Activated CD4-positive, CD25-positive, alpha-beta regulatory T cell treated with anti-CD3 and anti-CD28 coated beads, Interleukin-2, amount 50 U/mL, for 72 hours (primary cell): ENCODE results near the gene TOMM20L.
"Not testable (repeated sequence)": the region's sequence is repeated elsewhere in the genome, so short reads cannot be mapped to it uniquely, and the experiment has no call there.

Experiments
- DNase-seq: peaks from one replicate; pipeline ENCODE4 v3.0.0; 2021

TOMM20L gene

GRCh38 chr14:58395812-58396788 is at the start of gene TOMM20L:
TSS of gene TOMM20L (plus strand) at chr14:58395930. CDS start at chr14:58395958, 28 bp downstream.
- DNase-seq = peak; percentile 85

DNA sequence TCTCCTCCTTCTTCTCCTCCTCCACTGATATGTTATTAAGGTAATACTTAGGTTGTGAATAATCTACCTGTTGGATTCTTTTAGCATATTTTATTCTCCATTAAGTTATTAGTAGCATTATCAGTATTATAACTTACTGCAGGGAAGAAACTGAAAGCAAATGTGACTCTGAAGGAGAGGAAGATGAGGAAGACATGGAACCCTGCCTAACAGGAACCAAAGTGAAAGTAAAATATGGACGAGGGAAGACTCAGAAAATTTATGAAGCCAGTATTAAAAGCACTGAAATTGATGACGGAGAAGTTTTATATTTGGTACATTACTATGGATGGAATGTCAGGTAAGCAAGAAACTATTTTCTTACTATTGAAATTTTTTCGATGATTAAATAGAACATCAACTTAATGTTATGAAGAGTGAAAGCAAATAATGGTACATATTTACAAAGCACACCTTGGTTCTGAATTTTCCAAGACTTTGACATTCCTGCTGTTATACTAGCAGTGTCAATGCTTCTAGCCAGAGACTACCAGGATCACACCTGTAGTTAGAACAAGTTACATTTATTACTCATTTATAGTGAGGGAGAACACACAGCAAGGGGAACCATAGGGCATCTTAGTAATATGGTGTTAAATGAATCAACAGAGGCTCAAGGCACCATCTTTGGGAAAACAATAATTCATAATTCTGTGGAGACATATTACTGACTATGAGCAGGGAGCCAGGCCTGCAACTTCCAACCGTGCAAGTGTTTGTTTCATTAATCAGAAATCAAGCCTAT is 42.0 kb upstream of the TOMM20L start:
- DNase-seq = no peak

GRCh38 chr14:58354808-58355207 is 40.9 kb upstream of the TOMM20L start:
- DNase-seq = no peak

DNA sequence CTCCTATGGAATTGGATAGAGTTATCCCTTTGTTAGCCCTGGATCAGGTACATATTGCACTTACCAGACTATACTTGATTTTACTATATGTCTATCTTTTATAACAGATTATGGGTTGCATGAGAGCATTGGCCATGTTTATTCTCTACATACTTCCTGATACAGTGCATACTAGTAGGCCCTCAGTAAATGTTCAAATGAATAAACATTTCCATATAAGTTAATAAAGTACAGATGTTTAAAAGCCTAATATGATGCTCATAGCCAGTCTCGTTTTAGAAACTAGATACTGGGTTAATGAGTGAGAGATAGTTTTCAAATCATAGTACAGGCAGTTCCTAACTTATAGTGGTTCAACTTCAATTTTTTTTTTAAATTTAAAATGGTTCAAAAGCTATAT is 39.5 kb upstream of the TOMM20L start:
- no peak for DNase-seq

GRCh38 chr14:58362272-58362671 is 33.5 kb upstream of the TOMM20L start:
- DNase-seq = not testable (repeated sequence)

DNA sequence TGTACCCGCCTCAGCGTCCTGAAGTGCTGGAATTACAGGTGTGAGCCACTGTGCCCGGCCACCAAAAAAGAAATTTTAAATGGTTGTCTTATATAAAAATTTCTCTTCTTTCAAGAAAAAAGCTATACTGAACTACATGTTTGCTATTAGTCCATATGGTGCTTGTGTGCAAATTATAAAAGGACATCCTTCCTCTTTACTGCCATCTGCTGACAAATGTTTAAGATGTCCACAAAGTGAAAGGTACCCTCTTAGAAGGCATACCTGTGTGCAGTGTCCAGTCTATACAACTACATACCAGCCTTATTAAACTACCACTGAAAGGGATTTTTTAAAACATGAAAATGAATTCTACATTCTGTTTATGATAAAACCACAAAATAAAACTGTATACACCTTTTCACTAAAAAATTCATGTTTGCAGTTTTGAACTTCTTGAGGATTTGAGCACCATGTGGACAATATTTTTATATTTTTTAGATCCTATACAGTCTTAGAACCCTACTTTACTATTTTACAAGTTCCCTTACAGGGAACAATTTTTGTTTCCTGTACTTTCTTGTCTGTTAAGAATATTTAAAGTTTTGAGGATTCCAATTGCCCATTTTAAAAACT is 32.8 kb upstream of the TOMM20L start:
- no peak for DNase-seq

DNA sequence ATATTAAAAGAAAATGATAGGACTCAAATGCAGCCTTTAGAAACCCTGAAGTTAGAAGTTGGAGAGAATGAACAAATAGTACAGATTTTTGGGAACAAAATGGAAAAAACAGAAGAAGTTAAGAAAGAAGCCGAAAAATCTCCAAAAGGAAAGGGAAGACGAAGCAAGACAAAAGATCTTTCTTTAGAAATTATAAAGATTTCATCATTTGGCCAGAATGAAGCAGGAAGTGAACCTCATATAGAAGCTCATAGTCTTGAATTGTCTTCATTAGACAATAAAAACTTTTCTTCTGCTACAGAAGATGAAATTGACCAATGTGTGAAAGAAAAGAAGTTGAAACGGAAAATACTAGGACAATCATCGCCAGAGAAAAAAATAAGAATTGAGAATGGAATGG is 31.4 kb upstream of the TOMM20L start:
- no peak for DNase-seq

- no peak for DNase-seq
These were observed 28.4 kb upstream of the TOMM20L start for GRCh38 chr14:58367296-58367695.

GRCh38 chr14:58368956-58369355 is 26.8 kb upstream of the TOMM20L start:
- DNase-seq = no peak

GRCh38 chr14:58376791-58377190 is 18.9 kb upstream of the TOMM20L start:
- no peak for DNase-seq

- DNase-seq = no peak
These were observed 4.9 kb upstream of the TOMM20L start for GRCh38 chr14:58390830-58391229.

GRCh38 chr14:58395562-58395811 is 243 bp upstream of the TOMM20L start:
- DNase-seq = no peak

DNA sequence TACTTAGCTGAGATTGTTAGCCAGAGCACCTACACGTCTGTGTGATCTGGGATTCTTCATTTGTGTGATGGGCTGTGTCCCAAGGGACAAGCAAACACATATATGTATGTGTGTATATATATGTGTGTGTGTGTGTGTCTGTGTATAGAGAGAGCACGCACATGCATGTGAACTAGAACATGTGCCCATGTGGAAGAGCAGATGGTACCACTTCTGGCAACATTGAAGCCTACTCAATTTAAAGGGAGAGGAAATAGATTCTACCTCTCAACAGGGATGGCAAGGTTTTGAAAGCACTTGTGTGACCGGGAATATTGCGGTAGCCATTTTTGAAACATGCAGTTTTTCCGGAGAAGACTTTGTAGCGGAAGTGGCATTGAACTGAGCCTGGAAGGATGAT is 1.4 kb downstream of the TOMM20L start:
- no peak for DNase-seq

- DNase-seq = no peak
These were observed 2.8 kb downstream of the TOMM20L start for GRCh38 chr14:58398495-58398894.

DNA sequence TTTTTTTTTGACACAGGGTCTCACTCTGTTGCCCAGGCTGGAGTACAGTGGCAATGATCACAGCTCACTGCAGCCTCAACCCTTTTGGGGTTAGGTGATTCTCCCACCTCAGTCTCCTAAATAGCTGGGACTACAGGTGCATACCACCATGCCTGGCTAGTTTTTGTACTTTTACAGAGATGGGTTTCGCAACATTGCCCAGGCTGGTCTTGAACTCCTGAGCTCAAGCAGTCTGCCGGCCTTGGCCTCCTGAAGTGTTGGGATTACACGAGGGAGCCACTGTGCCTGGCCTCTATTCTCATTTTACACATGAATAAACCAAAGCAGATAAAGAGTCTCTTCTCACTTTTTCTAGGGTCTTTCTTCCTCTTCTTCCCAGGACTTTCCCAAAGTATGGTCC is 3.2 kb downstream of the TOMM20L start:
- no peak for DNase-seq

DNA sequence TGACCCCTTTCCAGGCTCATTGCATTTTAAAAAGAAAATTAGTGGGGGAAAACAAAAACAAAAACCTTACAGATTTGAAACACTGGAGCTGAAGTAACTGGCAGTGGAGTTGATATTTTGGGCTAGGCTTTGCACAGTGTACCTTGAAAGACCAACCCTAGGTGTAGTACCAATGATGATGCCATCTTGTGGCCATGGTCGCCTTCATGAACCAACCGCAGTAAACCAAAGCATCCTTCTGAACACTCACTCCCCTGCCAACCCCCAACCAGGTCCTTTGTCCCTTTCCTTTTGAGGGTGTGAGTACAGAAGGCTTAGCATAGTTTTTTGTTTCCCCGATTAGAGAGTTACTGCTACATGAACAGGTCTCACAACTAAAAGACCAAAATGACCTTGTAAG is 5.9 kb downstream of the TOMM20L start:
- DNase-seq = no peak

DNA sequence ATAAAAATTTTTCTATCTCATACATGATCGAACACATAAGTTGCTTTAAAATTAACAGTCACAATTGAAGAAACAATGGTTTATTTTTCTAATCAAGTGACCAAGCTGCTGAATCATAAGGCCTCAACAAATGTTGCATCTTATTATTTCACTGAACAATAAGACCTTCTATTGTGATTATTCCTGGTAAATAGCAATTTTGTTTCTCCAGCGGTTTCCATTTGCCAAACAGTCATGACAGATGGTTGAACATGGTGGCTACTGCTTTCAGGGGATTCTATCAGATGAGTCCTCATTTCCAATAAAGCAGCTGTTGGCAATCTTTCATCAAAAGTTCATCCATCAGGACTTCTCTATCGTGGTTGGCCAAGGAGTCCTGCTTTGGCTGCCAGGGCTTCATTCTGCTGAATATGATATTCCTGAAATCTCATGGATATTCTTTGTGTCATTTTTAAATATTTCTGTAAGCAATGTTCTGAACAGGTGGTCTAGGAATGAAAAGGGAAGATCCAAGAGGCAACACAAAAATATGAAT is 13.0 kb downstream of the TOMM20L start:
- no peak for DNase-seq

DNA sequence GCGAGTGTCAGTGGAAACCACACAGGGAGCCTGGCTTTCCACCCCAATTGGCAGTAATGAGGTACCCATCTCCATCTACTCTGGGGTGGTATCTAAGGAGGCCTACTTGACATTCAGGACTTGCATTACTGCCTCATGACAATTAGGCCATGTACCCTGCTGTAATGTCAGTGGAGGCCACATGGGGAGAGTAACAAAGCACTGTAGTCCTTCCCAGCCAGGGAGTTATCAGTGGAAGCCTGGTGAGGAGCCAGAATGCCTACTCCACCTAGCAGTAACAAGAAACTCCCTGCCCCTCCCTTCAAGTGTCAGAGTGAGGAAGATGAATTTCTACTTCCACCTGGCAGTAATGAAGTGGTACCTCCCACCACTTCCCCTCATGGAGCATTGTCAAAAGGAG is 19.1 kb downstream of the TOMM20L start:
- no peak for DNase-seq

- no peak for DNase-seq
These were observed 20.2 kb downstream of the TOMM20L start for GRCh38 chr14:58415636-58416547.

DNA sequence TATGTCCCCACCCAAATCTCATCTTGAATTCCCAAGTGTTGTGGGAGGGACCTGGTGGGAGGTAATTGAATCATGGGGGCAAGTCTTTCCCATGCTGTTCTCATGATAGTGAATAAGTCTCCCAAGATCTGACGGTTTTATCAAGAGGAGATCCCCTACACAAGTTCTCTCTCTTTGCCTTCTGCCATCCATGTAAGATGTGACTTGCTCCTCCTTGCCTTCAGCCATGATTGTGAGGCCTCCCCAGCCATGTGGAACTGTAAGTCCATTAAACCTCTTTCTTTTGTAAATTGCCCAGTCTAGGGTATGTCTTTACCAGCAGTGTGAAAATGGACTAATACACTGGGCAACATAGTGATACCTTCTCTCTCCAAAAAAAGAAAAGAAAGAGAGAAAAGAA is 21.2 kb downstream of the TOMM20L start:
- not testable (repeated sequence) for DNase-seq

- DNase-seq = peak; percentile 54
These were observed 31.0 kb downstream of the TOMM20L start for GRCh38 chr14:58426670-58427280.
